Measurements from ENCODE around the gene WDR88.
"Not testable (repeated sequence)": the region's sequence is repeated elsewhere in the genome, so short reads cannot be mapped to it uniquely, and the experiment has no call there.

Gene WDR88

GRCh38 chr19:33211794-33212435, 80.0 kb downstream of the WDR88 start:
- DNase-seq (ENCODE audit: low read depth): no peak

GRCh38 chr19:33212436-33213172, 80.7 kb downstream of the WDR88 start:
- no peak for DNase-seq (ENCODE audit: low read depth)

- no peak for DNase-seq (ENCODE audit: low read depth)
Measured at GRCh38 chr19:33214596-33214995, 82.7 kb downstream of the WDR88 start.

- no peak for DNase-seq (ENCODE audit: low read depth)
Measured at GRCh38 chr19:33215438-33216197, 83.7 kb downstream of the WDR88 start.

GRCh38 chr19:33216198-33216830, 84.4 kb downstream of the WDR88 start:
- no peak for DNase-seq (ENCODE audit: low read depth)

GRCh38 chr19:33217881-33218280, 86.0 kb downstream of the WDR88 start:
- no peak for DNase-seq (ENCODE audit: low read depth)

GRCh38 chr19:33219261-33219815, 87.4 kb downstream of the WDR88 start:
- no peak for DNase-seq (ENCODE audit: low read depth)

GRCh38 chr19:33220115-33220514, 88.2 kb downstream of the WDR88 start:
- DNase-seq (ENCODE audit: low read depth): no peak

GRCh38 chr19:33220735-33221134, 88.8 kb downstream of the WDR88 start:
- DNase-seq (ENCODE audit: low read depth): no peak

- DNase-seq (ENCODE audit: low read depth): no peak
Measured at GRCh38 chr19:33221638-33222037, 89.7 kb downstream of the WDR88 start.

- DNase-seq (ENCODE audit: low read depth): not testable (repeated sequence)
Measured at GRCh38 chr19:33222255-33222654, 90.3 kb downstream of the WDR88 start.

GRCh38 chr19:33224694-33225457, 93.0 kb downstream of the WDR88 start:
- DNase-seq (ENCODE audit: low read depth): no peak

Measured in stimulated activated CD8-positive, alpha-beta memory T cell treated with anti-CD3 and anti-CD28 coated beads, Interleukin-12 subunit alpha, Interleukin-12 subunit beta, amount 100 ng/mL, for 4 hours (primary cell).